HepG2 (cell line): Measurements from ENCODE around the gene RSPH9. TPM values are rescaled to one million over a fixed set of nuclear protein-coding genes. Genes with fewer than 3 reads are reported as not detected.

Experiments
- ARID2 ChIP-seq: sonication (generic); formaldehyde crosslinking; IDR thresholded peaks from 2 replicates; pipeline ENCODE4 v1.8.1; 2022; ENCODE audit warnings: mild to moderate bottlenecking, missing genetic modification reagents, borderline replicate concordance
- DMAP1 ChIP-seq: IDR thresholded peaks from 2 replicates; pipeline ENCODE4 v1.6.1; 2016
- HOMEZ ChIP-seq: IDR thresholded peaks from 2 replicates; pipeline ENCODE4 v1.6.1; 2016; ENCODE audit warnings: low read depth
- PAWR ChIP-seq: sonication (generic); formaldehyde crosslinking; IDR thresholded peaks from 2 replicates; pipeline ENCODE4 v1.4.0; 2020; ENCODE audit warnings: missing genetic modification reagents, mild to moderate bottlenecking, borderline replicate concordance
- PRDM15 ChIP-seq: sonication (generic); formaldehyde crosslinking; IDR thresholded peaks from 2 replicates; pipeline ENCODE4 v1.4.0; 2020; ENCODE audit warnings: missing genetic modification reagents
- RXRB ChIP-seq: IDR thresholded peaks from 2 replicates; pipeline ENCODE4 v1.6.1; 2016; ENCODE audit warnings: borderline replicate concordance, missing genetic modification reagents, missing compliant biosample characterization
- SUZ12 ChIP-seq: fragments of 150-350 bp; IDR thresholded peaks from 2 replicates; pipeline ENCODE4 v1.6.1; 2014; ENCODE audit warnings: low read depth, low read length
- ZC3H13 ChIP-seq: sonication (generic); formaldehyde crosslinking; IDR thresholded peaks from 2 replicates; pipeline ENCODE4 v1.8.1; 2023; ENCODE audit warnings: mild to moderate bottlenecking, missing genetic modification reagents, moderate library complexity
- ZC3H4 ChIP-seq: sonication (generic); formaldehyde crosslinking; IDR thresholded peaks from 2 replicates; pipeline ENCODE4 v1.4.0; 2020; ENCODE audit warnings: missing genetic modification reagents, borderline replicate concordance
- ZNF350 ChIP-seq: sonication (generic); formaldehyde crosslinking; IDR thresholded peaks from 2 replicates; pipeline ENCODE4 v1.4.0; 2020; ENCODE audit warnings: mild to moderate bottlenecking, low read depth, missing genetic modification reagents, borderline replicate concordance
- ZNF563 ChIP-seq: sonication (generic); formaldehyde crosslinking; IDR thresholded peaks from 2 replicates; pipeline ENCODE4 v1.8.0; 2022; ENCODE audit warnings: mild to moderate bottlenecking, moderate library complexity, missing genetic modification reagents
- ZNF749 ChIP-seq: sonication (generic); formaldehyde crosslinking; IDR thresholded peaks from 2 replicates; pipeline ENCODE4 v1.8.0; 2022; ENCODE audit warnings: mild to moderate bottlenecking, missing genetic modification reagents, moderate library complexity, borderline replicate concordance
- polyA plus RNA-seq, 8 experiments: library from polyadenylated mRNA; depleted of rRNA in 3 of 8; stranded (reverse) in 7 of 8; unstranded in 1 of 8; fragments of >200 nt; fragmentation: Illumina TruSeq in 4 of 8; extraction: Trizol in 4 of 8; gene quantifications; 2 replicates each; pipeline versions ENCODE4 v1.2.1 to v1.2.3, GENCODE V29; 2011 to 2016; ENCODE audit warnings: low read depth in 4 of 8, missing spikeins in 1 of 8, mixed read lengths in 1 of 8; ENCODE audit not compliant: insufficient read depth in 1 of 8
- total RNA-seq, 5 experiments: library from RNA; depleted of rRNA; stranded (reverse); fragments of >200 nt; fragmentation: Illumina TruSeq; extraction: Trizol; gene quantifications; 2 replicates each; pipeline ENCODE4 v1.2.3, GENCODE V29; 2016; ENCODE audit warnings: low read depth in 1 of 5
- TF ChIP-seq, protein P1 (sequence below): sonication (generic); formaldehyde crosslinking; IDR thresholded peaks from 2 replicates; pipeline ENCODE4 v1.4.0; 2020; ENCODE audit warnings: low read depth, missing genetic modification reagents

RSPH9 gene
- total and polyA plus RNA-seq, 2 of the 13 experiments (the other 11 are each of a cell fraction or from before 2014, with no cell fraction given), result 0.04 TPM; not detected in 1

DNA sequence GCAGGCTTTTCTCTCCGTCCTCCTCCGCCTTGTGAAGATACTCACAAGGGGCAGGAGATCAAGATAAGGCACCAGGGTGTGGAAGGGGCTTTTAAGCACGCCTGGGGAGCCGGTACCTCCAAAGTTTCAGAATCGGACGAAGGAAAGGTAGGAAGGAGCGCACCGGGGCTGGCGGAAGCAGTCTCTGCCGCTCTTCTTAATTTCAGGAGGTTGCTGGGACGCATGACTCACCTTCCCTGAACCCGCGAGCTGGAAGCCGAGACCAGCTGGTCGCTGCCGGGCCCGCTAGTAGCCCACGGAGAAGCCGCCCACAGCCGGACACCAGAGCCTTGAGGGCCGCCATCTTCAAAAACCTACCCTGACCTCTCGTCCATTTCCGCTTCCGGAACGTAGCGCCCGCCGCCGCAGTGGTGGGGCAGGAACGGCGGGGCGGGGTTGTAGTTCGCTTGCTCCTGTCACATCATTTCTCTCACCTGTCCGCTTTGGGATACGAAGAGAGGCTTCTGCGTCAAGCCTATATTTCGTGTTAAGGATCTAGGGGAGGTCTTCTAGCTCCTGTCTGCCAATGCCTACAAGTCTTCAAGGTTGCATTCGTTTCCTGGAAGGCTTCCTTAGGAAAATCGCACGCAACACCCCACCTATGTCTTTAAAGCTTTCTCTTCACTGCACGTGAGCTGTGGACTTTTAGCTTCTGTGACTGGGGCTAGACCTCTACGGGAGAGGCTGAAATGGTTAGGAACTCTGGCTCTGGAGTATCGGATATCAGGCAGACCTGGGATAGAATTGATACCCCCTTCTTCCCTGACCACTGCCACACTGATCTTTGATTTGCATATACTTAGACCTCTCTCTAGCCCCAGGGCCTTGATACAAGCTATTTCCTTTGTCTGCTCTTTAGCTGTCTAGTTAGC lies 42.9 kb downstream of the RSPH9 start, which contains the start of gene MRPS18A (continued):
- TF ChIP-seq, protein P1, sequence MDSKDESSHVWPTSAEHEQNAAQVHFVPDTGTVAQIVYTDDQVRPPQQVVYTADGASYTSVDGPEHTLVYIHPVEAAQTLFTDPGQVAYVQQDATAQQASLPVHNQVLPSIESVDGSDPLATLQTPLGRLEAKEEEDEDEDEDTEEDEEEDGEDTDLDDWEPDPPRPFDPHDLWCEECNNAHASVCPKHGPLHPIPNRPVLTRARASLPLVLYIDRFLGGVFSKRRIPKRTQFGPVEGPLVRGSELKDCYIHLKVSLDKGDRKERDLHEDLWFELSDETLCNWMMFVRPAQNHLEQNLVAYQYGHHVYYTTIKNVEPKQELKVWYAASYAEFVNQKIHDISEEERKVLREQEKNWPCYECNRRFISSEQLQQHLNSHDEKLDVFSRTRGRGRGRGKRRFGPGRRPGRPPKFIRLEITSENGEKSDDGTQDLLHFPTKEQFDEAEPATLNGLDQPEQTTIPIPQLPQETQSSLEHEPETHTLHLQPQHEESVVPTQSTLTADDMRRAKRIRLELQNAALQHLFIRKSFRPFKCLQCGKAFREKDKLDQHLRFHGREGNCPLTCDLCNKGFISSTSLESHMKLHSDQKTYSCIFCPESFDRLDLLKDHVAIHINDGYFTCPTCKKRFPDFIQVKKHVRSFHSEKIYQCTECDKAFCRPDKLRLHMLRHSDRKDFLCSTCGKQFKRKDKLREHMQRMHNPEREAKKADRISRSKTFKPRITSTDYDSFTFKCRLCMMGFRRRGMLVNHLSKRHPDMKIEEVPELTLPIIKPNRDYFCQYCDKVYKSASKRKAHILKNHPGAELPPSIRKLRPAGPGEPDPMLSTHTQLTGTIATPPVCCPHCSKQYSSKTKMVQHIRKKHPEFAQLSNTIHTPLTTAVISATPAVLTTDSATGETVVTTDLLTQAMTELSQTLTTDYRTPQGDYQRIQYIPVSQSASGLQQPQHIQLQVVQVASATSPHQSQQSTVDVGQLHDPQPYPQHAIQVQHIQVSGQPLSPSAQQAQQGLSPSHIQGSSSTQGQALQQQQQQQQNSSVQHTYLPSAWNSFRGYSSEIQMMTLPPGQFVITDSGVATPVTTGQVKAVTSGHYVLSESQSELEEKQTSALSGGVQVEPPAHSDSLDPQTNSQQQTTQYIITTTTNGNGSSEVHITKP (CRISPR knock-in tag), result no peak; the same call in 1 of the 2 replicates
- TF ChIP-seq ZNF749 (CRISPR knock-in tag) (0 out of 2 replicates have a peak, but pooled peaks have one; percentile 54), ZNF563 (CRISPR knock-in tag) (peak; percentile 69), HOMEZ (peak; percentile 58; the same call in 1 of the 2 replicates), PRDM15 (CRISPR knock-in tag) (no peak), ZC3H4 (peak; percentile 65; the same call in 1 of the 2 replicates), ZC3H13 (CRISPR knock-in tag) (no peak), PAWR (CRISPR knock-in tag) (no peak), ZNF350 (peak; percentile 85), SUZ12 (no peak), ARID2 (CRISPR knock-in tag) (no peak), RXRB (CRISPR knock-in tag) (peak; percentile 64), DMAP1 (CRISPR knock-in tag) (peak; percentile 70)
